Measurements from ENCODE around the gene PTGES3. TPM values are rescaled to one million over a fixed set of nuclear protein-coding genes. Genes with fewer than 3 reads are reported as not detected.
A peak's percentile ranks its signal among the peaks of the same experiment; 100 is the strongest.

PTGES3 gene
- total and polyA plus RNA-seq, 10 donors = 80.6 to 163 (median 130) TPM

- Histone ChIP-seq H3K36me3 (peaks cover 0 to 31% (median 0%) of the 10 kb centered on the region in 6 donors), H3K9me3 (no peaks in the 10 kb centered on the region), H3K4me3 (peak overlapping the region; percentile 96 to 99 (median 98)), H3K27ac (peak overlapping the region; percentile 91 to 98 (median 96)), H3K4me1 (peaks cover 68 to 86% (median 83%) of the 10 kb centered on the region in 6 donors), H3K27me3 (replicated peaks in 1 of 7) (no peaks in the 10 kb centered on the region)
- TF ChIP-seq POLR2A (IDR thresholded peaks at IDR 0.05) (no peak), CTCF (IDR thresholded peaks at IDR 0.05 in 8 of 11, conservative IDR thresholded peaks at IDR 0.05 in 3 of 11) (no peak), POLR2AphosphoS5 (IDR thresholded peaks at IDR 0.05) (no peak)
- intact Hi-C loops (cut with DNase I; ENCODE audit: low total_unique reads) = no loop called here
- no peak for DNase-seq
- WGBS, 5 donors = 0 to 1% (median 0%) methylated on average over 28 to 46 of the region's 46 CpGs
Measured at GRCh38 chr12:56629459-56630179, 58.5 kb downstream of the PTGES3 start.

GRCh38 chr12:56628671-56629458 lies 59.2 kb downstream of the PTGES3 start:
- Histone ChIP-seq H3K27ac (peak overlapping the region; percentile 91 to 98 (median 96)), H3K9me3 (no peaks in the 10 kb centered on the region), H3K36me3 (peaks cover 0 to 38% (median 2%) of the 10 kb centered on the region in 6 donors), H3K4me3 (peak overlapping the region; percentile 96 to 99 (median 98)), H3K27me3 (replicated peaks in 1 of 7) (no peaks in the 10 kb centered on the region), H3K4me1 (peaks cover 65 to 86% (median 83%) of the 10 kb centered on the region in 6 donors)
- 0 to 1% (median 0%) methylated on average over 18 of the region's 18 CpGs for WGBS, 5 donors
- intact Hi-C loops (cut with DNase I; ENCODE audit: low total_unique reads) = no loop called here
- DNase-seq = peak; percentile 93
- TF ChIP-seq CTCF (IDR thresholded peaks at IDR 0.05 in 8 of 11, conservative IDR thresholded peaks at IDR 0.05 in 3 of 11) (no peak), POLR2AphosphoS5 (IDR thresholded peaks at IDR 0.05) (peak in 2 of 3 donors; percentile 69 to 89)

- peaks cover 54 to 86% (median 80%) of the 10 kb centered on the region in 6 donors for H3K4me1 ChIP-seq
- peaks cover 0 to 59% (median 9%) of the 10 kb centered on the region in 6 donors for H3K36me3 ChIP-seq
- no peak overlapping the region for H3K4me3 ChIP-seq
- no peaks in the 10 kb centered on the region for H3K27me3 ChIP-seq (replicated peaks in 1 of 7)
- intact Hi-C loops (cut with DNase I; ENCODE audit: low total_unique reads) = no loop called here
- H3K27ac ChIP-seq = peak overlapping the region in 6 of 8 donors; percentile 13 to 98 (median 96)
- H3K9me3 ChIP-seq = no peaks in the 10 kb centered on the region
- TF ChIP-seq CTCF (IDR thresholded peaks at IDR 0.05 in 8 of 11, conservative IDR thresholded peaks at IDR 0.05 in 3 of 11) (no peak), POLR2A (IDR thresholded peaks at IDR 0.05) (no peak), POLR2AphosphoS5 (IDR thresholded peaks at IDR 0.05) (no peak)
- no peak for DNase-seq
Measured at GRCh38 chr12:56626701-56627100, 61.4 kb downstream of the PTGES3 start.

GRCh38 chr12:56622535-56622934 lies 65.5 kb downstream of the PTGES3 start:
- Histone ChIP-seq H3K27me3 (replicated peaks in 1 of 7) (no peaks in the 10 kb centered on the region), H3K4me1 (peaks cover 38 to 98% (median 86%) of the 10 kb centered on the region in 6 donors), H3K27ac (no peak overlapping the region), H3K4me3 (no peak overlapping the region), H3K36me3 (peaks cover 0 to 97% (median 25%) of the 10 kb centered on the region in 6 donors), H3K9me3 (no peaks in the 10 kb centered on the region)
- 72 to 93% (median 92%) methylated on average over 1 of the region's 1 CpG for whole genome bisulfite sequencing, 5 donors
- TF ChIP-seq POLR2A (IDR thresholded peaks at IDR 0.05) = no peak
- TF ChIP-seq CTCF (IDR thresholded peaks at IDR 0.05 in 8 of 11, conservative IDR thresholded peaks at IDR 0.05 in 3 of 11) = no peak
- no peak for TF ChIP-seq POLR2AphosphoS5 (IDR thresholded peaks at IDR 0.05)
- intact Hi-C loops (cut with DNase I; ENCODE audit: low total_unique reads) = no loop called here
- no peak for DNase-seq
